Endothelial cell of umbilical vein (primary cell): ENCODE results near the gene UROD. TPM values are rescaled to one million over a fixed set of nuclear protein-coding genes. Genes with fewer than 3 reads are reported as not detected.

ENCODE experiments used
- BruUV-seq: library from RNA; stranded (reverse); fragments of 400-500 nt; replicated peaks from 2 replicates; lab custom pipeline; 2021; lab: Mats Ljungman, UMichigan
- CTCF ChIA-PET: fragments of 300-600, 350-600 bp; sonication (Branson Sonifier 250); formaldehyde crosslinking; loops from one replicate; lab custom pipeline; 2021; ENCODE audit warnings: antibody characterized with exemption, inconsistent platforms; lab: Charles Lee
- POLR2A ChIA-PET: fragments of 300-600, 350-600 bp; sonication (Branson Sonifier 250); formaldehyde crosslinking; loops from one replicate; lab custom pipeline; 2021; ENCODE audit warnings: antibody characterized with exemption, inconsistent platforms; lab: Charles Lee
- DNase-seq: peaks from one replicate; pipeline ENCODE4 v3.0.0-alpha.2; 2011; ENCODE audit warnings: low read depth, low spot score
- FAIRE-seq: peaks from 2 replicates; lab custom pipeline; 2011; peaks lifted over from hg19 to GRCh38; lab: Jason Lieb, UNC
- H2AFZ ChIP-seq: 2 replicates; pipeline ENCODE4 v1.6.0; 2012; ENCODE audit warnings: low read depth, low read length, control low read depth, inconsistent platforms
- H3K27ac ChIP-seq: 2 replicates; pipeline ENCODE4 v1.5.1; 2011; ENCODE audit warnings: low read depth, mild to moderate bottlenecking, control low read depth, low read length, moderate library complexity; ENCODE audit not compliant: insufficient read depth
- H3K27me3 ChIP-seq, 2 experiments: 2 replicates each; pipeline versions ENCODE4 v1.6.0 to v1.6.1; 2011; ENCODE audit warnings: low read length in 2 of 2, mixed read lengths in 1 of 2; ENCODE audit not compliant: control insufficient read depth in 2 of 2, insufficient read depth in 2 of 2
- H3K36me3 ChIP-seq, 2 experiments: 2 replicates in 1 of 2; 3 replicates in 1 of 2; pipeline ENCODE4 v1.5.1; 2011; ENCODE audit warnings: low read length in 2 of 2, mild to moderate bottlenecking in 1 of 2, moderate library complexity in 1 of 2; ENCODE audit not compliant: control insufficient read depth in 2 of 2, insufficient read depth in 2 of 2; ENCODE audit errors: extremely low read depth in 1 of 2
- H3K4me1 ChIP-seq: 3 replicates; pipeline ENCODE4 v1.5.1; 2011; ENCODE audit warnings: mild to moderate bottlenecking, low read length; ENCODE audit not compliant: control insufficient read depth, insufficient read depth; ENCODE audit errors: extremely low read depth
- H3K4me2 ChIP-seq: 2 replicates; pipeline ENCODE4 v1.6.1; 2011; ENCODE audit warnings: low read length, control low read depth, mixed read lengths; ENCODE audit not compliant: insufficient read depth
- H3K4me3 ChIP-seq, 3 experiments: fragments of 200-600 bp in 1 of 3; sonication (generic), shearing (Covaris generic) in 1 of 3; replicated peaks in 1 of 3; 2 replicates each; pipeline ENCODE4 v1.5.1; 2011 to 2016; ENCODE audit warnings: control low read depth in 3 of 3, low read length in 3 of 3, mild to moderate bottlenecking in 2 of 3, inconsistent platforms in 1 of 3, low read depth in 1 of 3, moderate library complexity in 1 of 3; ENCODE audit not compliant: insufficient read depth in 1 of 3
- H3K79me2 ChIP-seq: 2 replicates; pipeline ENCODE4 v1.6.0; 2012; ENCODE audit warnings: low read length, inconsistent platforms; ENCODE audit not compliant: control insufficient read depth, insufficient read depth
- H3K9ac ChIP-seq: replicated peaks from 2 replicates; pipeline ENCODE3; 2011; ENCODE audit warnings: low read length, control low read depth; ENCODE audit not compliant: insufficient read depth; ENCODE audit errors: extremely low read depth
- H3K9me1 ChIP-seq: replicated peaks from 3 replicates; pipeline ENCODE4 v1.6.0; 2011; ENCODE audit warnings: mild to moderate bottlenecking, low read length; ENCODE audit not compliant: control insufficient read depth, insufficient read depth; ENCODE audit errors: extremely low read depth
- H3K9me3 ChIP-seq: replicated peaks from 2 replicates; pipeline ENCODE4 v1.5.1; 2012; ENCODE audit warnings: low read length, inconsistent platforms; ENCODE audit not compliant: control insufficient read depth, insufficient read depth
- H4K20me1 ChIP-seq: replicated peaks from 2 replicates; pipeline ENCODE3; 2011; ENCODE audit warnings: mild to moderate bottlenecking, low read length; ENCODE audit not compliant: control insufficient read depth, insufficient read depth; ENCODE audit errors: extremely low read depth
- CTCF ChIP-seq, 2 donors: IDR thresholded peaks; 1 replicate in 1 of 2; 2 replicates in 1 of 2; pipeline ENCODE4 v1.5.1; 2011; ENCODE audit warnings: low read length in 2 of 2, mild to moderate bottlenecking in 2 of 2, moderate library complexity in 2 of 2, control low read depth in 1 of 2, inconsistent platforms in 1 of 2, low read depth in 1 of 2; ENCODE audit not compliant: insufficient read depth in 1 of 2; ENCODE audit errors: extremely low read depth in 1 of 2
- EZH2 ChIP-seq: IDR thresholded peaks from 2 replicates; pipeline ENCODE4 v1.6.1; 2012; ENCODE audit warnings: borderline replicate concordance, low read depth, mild to moderate bottlenecking, moderate library complexity, low read length, inconsistent platforms; ENCODE audit not compliant: severe bottlenecking
- FOS ChIP-seq: IDR thresholded peaks from 2 replicates; pipeline ENCODE4 v1.6.1; 2011; ENCODE audit warnings: mild to moderate bottlenecking, low read length, moderate library complexity, borderline replicate concordance; ENCODE audit not compliant: insufficient read depth
- GATA2 ChIP-seq: IDR thresholded peaks from 2 replicates; pipeline ENCODE4 v1.7.0; 2011; ENCODE audit warnings: low read depth, mild to moderate bottlenecking, moderate library complexity, mixed read lengths, low read length; ENCODE audit not compliant: insufficient read length, insufficient read depth
- JUN ChIP-seq: IDR thresholded peaks from 2 replicates; pipeline ENCODE4 v1.6.1; 2011; ENCODE audit warnings: borderline replicate concordance, low read depth; ENCODE audit not compliant: insufficient read length, insufficient read depth
- MAX ChIP-seq: IDR thresholded peaks from 2 replicates; pipeline ENCODE4 v1.6.1; 2011; ENCODE audit not compliant: insufficient read depth, insufficient read length
- MYC ChIP-seq: IDR thresholded peaks from one replicate; pipeline ENCODE4 v1.6.1; 2011; ENCODE audit warnings: mild to moderate bottlenecking, low read depth, low read length
- POLR2A ChIP-seq: IDR thresholded peaks from 2 replicates; pipeline ENCODE4 v1.6.1; 2012; ENCODE audit warnings: low read depth, mild to moderate bottlenecking, control low read depth, low read length
- POLR2AphosphoS5 ChIP-seq: IDR thresholded peaks from 2 replicates; pipeline ENCODE4 v1.6.1; 2012; ENCODE audit warnings: low read depth, mild to moderate bottlenecking, control low read depth, low read length, moderate library complexity; ENCODE audit not compliant: insufficient read depth
- dilution Hi-C: fragments of 300-500 bp; cut with MboI; formaldehyde crosslinking; loops from one replicate; pipeline ENCODE4 v1.15.0; 2019; ENCODE audit warnings: low sequenced_read_pairs; ENCODE audit not compliant: extremely low pct_ligation_motif_present
- intact Hi-C: fragments of 100-400 bp; cut with micrococcal nuclease; formaldehyde crosslinking; loops from one replicate; pipeline ENCODE4 v1.10.0; 2022
- polyA plus RNA-seq, 4 experiments: library from polyadenylated mRNA; depleted of rRNA in 3 of 4; stranded (reverse) in 3 of 4; unstranded in 1 of 4; fragments of >200 nt; gene quantifications; 2 replicates each; pipeline versions ENCODE4 v1.2.1 to v1.2.3, GENCODE V29; 2011 to 2012; ENCODE audit warnings: missing spikeins in 1 of 4
- total RNA-seq: library from RNA; stranded (reverse); gene quantifications from 2 replicates; pipeline ENCODE4 v1.2.3, GENCODE V29; 2021

UROD gene
- total and polyA plus RNA-seq, 2 donors (not counting 3 experiments of a cell fraction or from before 2014, with no cell fraction given) = 192 to 636 TPM

DNA sequence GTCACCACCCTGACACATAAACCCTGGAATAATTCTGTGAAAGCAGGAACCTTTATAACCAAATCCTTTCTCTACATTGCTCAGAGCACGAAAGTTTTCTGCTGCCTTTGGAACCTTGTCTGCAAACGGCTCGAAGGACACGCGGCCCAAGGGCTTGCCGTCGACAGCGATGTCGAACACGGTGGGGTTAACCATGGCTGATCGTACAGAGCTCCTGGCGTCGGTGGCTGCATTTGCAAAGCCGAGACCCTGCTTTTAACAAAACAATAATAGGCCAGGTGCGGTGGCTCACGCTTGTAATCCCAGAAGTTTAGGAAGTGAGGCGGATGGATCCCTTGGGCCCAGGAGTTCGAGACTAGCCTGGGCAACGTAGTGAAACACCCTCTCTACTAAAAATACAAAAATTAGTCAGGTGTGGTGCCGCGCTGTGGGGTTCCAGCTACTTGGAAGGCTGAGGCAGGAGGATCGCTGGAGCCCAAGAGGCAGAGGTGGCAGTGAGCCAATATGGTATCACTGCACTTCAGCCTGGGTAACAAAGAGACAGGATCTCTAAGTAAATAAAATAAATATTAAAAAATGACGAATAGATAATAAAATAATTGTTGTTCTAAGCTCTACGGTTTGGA, 23.4 kb upstream of the UROD start:
- peaks cover 9% of the 10 kb centered on the region for H3K79me2 ChIP-seq
- FAIRE-seq = no peak

More for the DNA sequence above, 23.4 kb upstream of the UROD start:
- Histone ChIP-seq H2AFZ (no peak overlapping the region), H3K9ac (no peak overlapping the region), H4K20me1 (no peaks in the 10 kb centered on the region), H3K4me2 (no peak overlapping the region), H3K27me3 (no peaks in the 10 kb centered on the region), H3K4me1 (peaks cover 8% of the 10 kb centered on the region), H3K4me3 (no peak overlapping the region), H3K36me3 (no peaks in the 10 kb centered on the region), H3K9me1 (no peaks in the 10 kb centered on the region), H3K27ac (no peak overlapping the region), H3K9me3 (no peaks in the 10 kb centered on the region)
- no peak for TF ChIP-seq GATA2
- TF ChIP-seq MAX = no peak
- TF ChIP-seq FOS = no peak
- TF ChIP-seq MYC = no peak
- TF ChIP-seq EZH2 = no peak
- TF ChIP-seq POLR2A = no peak
- TF ChIP-seq POLR2AphosphoS5 = no peak
- no peak for TF ChIP-seq JUN
- no peak for TF ChIP-seq CTCF (IDR thresholded peaks at IDR 0.05; ENCODE audit: extremely low read depth in 1 of 2, insufficient read depth in 1 of 2, low read depth in 1 of 2, low read length in 2 of 2)
- intact Hi-C loops (no loop called here), dilution Hi-C loops (no loop called here)
- ChIA-PET CTCF (interaction anchor here (0.7 to 2.3 kb wide), 4 partner anchors 14 to 153 kb away, joined by 3 to 4 read pairs (median 4); no protein-coding TSS in a partner anchor), POLR2A (no interaction called here)
- no TSS peak for BruUV-seq
- DNase-seq = no peak
